Occipital lobe (tissue), 2 donors: ENCODE data around the gene RNH1. TPM values are rescaled to one million over a fixed set of nuclear protein-coding genes. Genes with fewer than 3 reads are reported as not detected.

Experiments
- DNase-seq: peaks from one replicate; lab custom pipeline; 2025; lab: John Stamatoyannopoulos, UW
- total RNA-seq: library from RNA; depleted of rRNA; stranded (reverse); fragments of >200 nt; gene quantifications from one replicate; pipeline ENCODE4 v1.2.3, GENCODE V29; 2014

The RNH1 gene
- total RNA-seq, 1 donor from 2014 or later, result 42.1 TPM

DNA sequence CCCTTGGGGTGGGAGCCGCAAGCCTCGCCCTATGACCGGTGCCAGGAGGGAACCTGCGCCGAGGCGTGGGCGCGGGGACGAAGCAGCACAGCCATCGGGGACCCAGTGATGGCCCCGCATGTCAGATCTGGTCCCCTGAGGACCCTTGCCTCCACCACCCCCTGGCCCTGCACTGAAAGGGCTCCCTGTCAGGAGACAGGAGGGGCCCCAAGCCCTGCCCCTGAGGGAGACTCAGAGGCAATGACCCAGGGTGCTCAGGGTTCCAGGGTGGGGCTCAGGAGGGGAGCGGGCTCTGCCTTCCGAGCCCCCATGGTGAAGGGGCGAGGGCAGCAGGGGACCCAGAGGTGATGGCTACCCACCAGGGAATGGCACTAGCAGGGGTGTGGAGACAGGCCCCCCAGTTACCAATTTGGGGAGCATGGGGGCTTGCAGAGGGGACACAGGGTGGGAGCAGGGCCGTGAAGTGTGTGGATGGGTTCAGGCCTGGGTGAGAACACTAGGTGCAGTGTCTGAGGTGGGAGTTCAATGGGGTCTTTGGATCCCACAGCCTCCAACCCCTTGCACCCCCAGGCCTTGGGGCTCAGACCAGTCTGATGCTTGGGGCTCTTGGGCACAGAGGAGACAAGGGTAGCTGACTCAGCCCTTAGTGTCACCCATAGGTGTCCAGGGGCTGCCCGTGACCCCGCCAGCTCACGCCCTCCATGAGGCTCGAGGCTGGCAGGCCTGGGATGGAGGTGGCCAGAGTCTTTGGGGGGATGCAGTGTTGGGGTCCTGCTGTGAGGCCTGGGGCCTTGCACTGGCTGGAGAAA is 30.8 kb upstream of the RNH1 start:
- no peak for DNase-seq

- no peak for DNase-seq
Observed at GRCh38 chr11:536841-537621, 30.0 kb upstream of the RNH1 start, which contains the start of gene LRRC56. TSS of gene LRRC56 (plus strand) at chr11:537527. CDS start at chr11:540685, 3,158 bp downstream.

DNA sequence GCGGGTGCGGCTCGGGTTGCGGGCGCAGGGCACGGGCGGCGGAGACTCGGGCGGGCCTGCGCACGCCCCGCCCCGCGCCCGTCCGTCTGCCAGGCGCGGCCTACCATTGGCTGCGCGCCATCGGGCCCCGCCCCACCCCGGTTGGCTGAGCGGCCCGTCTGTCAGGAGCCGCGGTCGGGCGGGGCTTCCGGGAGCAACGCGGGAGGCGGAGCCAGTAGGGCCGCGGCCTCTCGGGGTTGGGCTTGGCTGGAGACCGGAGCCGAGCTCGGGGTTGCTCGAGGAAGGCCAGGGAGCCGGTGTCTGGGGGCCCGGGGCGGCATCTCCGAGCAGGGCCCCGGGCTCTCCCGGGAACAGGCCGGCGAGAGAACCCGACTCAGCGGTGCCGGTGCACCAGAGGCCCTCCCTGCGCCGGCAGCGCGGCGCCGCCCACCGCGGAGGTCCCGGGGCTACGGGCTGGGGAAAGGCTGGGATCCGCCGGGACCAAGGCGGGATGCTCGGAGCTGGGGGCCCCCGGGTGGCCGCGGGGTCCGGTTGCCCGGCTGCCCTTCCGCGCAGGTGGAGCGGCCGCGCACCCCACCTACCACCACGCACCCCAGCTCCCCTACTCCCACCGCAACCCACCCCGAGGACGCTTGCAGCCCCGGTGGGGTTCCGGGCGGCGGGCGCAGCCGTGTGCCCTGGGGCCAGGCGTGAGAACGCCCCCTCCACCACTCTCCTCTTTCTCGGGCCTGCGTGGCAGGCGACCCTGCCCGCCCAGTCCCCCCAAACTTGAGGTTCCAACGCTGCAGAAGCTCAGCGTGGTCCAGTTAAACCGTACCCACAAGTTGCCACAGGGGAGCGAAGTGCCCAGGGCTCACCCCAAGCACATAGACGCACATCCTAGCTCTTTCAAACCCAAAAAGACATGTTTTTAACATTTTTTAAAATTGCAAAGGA is 28.7 kb upstream of the RNH1 start, which contains the start of gene HRAS:
Gene HRAS (minus strand): TSS at position 58 of the 936 bp plus-strand sequence.
- peak; percentile 93 for DNase-seq

DNA sequence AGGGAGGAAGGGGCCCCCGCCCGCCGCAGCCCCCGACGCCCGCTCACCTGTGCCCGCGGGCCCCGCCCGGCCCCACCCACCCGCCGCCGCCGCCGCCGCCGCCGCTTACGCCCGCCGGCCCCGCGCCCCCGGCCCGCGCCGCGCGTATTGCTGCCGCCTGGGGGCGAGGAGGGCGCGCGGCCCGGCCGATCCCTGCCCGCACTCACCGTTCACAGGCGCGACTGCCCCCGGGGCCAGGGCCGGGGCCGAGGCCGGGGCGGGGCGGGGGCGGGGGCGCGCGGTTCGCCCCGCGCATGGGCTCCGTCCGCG is 28.1 kb upstream of the RNH1 start:
- no peak for DNase-seq

- no peak for DNase-seq
Observed at GRCh38 chr11:534396-535209, 27.6 kb upstream of the RNH1 start.

DNA sequence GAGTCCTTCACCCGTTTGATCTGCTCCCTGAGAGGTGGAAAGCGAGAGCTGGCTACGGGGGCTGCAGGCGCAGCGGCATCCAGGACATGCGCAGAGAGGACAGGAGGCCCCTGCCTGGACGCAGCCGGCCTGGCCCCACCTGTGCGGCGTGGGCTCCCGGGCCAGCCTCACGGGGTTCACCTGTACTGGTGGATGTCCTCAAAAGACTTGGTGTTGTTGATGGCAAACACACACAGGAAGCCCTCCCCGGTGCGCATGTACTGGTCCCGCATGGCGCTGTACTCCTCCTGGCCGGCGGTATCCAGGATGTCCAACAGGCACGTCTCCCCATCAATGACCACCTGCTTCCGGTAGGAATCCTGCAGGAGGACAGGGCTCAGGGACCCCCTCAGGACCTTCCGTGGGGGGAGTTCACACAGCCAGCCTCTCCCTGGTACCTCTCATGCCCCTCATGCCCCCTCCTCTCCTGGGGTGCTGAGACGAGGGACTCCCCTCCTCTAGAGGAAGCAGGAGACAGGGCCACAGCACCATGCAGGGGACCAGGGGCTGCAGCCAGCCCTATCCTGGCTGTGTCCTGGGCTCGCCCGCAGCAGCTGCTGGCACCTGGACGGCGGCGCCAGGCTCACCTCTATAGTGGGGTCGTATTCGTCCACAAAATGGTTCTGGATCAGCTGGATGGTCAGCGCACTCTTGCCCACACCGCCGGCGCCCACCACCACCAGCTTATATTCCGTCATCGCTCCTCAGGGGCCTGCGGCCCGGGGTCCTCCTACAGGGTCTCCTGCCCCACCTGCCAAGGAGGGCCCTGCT is 26.7 kb upstream of the RNH1 start:
- no peak for DNase-seq

- no peak for DNase-seq
Observed at GRCh38 chr11:532986-533585, 26.0 kb upstream of the RNH1 start.

- no peak for DNase-seq
Observed at GRCh38 chr11:532527-532985, 25.5 kb upstream of the RNH1 start.

GRCh38 chr11:531919-532526 is 25.0 kb upstream of the RNH1 start:
- no peak for DNase-seq

DNA sequence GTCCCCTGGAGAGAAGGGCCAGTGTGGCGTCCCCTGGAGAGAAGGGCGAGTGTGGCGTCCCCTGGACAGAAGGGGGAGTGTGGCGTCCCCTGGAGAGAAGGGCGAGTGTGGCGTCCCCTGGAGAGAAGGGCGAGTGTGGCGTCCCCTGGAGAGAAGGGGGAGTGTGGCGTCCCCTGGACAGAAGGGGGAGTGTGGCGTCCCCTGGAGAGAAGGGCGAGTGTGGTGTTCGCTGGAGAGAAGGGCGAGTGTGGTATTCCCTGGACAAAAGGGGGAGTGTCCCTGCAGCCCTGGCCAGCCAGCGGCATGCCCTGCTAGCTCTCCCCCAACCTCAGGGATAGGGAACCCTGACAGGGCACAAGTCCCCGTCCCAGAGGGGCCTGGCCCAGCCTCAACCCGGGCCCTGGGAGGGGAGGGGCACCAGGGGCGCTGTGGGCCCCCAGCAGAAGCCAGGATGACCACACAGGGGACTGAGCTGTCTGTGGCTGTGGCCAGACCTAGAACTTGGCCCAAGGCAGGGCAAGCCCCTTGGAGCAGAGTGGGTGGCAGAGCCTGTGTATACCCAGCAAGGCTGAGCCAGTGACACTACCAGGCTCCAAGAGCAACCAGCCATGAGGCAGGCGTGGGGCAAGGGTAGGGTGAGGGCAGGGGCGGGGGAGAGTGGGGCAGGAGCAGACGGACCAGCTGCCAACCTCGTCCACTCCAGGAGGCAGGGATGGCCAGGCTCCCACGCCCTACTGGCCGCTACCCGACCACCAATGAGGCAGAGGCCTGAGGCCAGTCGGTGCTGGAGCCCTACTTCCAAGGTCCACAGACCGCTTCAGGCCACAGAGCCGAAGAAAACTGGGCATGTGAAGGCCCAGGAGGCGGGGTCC is 24.2 kb upstream of the RNH1 start:
- no peak for DNase-seq

DNA sequence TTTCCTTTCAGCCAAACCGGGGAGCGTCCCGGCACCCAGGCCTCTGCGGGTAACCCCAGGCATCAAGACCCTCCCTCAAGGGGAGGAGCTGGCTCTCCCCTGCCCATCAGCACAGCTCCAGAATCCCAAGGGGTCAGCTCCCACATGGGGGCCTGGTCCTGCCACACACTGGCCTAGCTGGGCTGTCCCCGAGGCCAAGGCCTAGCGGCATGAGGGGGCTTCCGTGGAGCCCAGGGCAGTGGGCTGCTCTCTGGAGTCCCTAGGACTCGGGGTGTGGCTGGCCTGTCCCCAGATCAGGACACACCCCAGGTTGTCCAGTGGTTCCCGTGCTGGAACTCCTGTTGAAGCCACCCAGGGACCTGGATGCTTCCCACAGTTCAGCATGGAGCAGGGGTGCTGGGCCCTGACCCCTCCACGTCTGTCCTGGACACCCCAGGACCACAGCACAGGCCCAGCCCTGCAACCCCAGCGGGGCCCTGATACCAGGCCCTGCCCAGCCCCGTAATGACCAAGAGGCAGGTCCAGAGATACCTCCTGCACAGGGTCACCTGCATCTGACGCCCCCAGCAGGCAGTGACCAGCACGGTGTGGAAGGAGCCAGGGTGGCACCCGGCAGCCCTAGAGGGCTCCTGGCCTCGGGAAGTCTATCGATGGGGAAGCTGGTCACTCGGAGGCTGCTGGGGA is 22.8 kb upstream of the RNH1 start:
- no peak for DNase-seq

DNA sequence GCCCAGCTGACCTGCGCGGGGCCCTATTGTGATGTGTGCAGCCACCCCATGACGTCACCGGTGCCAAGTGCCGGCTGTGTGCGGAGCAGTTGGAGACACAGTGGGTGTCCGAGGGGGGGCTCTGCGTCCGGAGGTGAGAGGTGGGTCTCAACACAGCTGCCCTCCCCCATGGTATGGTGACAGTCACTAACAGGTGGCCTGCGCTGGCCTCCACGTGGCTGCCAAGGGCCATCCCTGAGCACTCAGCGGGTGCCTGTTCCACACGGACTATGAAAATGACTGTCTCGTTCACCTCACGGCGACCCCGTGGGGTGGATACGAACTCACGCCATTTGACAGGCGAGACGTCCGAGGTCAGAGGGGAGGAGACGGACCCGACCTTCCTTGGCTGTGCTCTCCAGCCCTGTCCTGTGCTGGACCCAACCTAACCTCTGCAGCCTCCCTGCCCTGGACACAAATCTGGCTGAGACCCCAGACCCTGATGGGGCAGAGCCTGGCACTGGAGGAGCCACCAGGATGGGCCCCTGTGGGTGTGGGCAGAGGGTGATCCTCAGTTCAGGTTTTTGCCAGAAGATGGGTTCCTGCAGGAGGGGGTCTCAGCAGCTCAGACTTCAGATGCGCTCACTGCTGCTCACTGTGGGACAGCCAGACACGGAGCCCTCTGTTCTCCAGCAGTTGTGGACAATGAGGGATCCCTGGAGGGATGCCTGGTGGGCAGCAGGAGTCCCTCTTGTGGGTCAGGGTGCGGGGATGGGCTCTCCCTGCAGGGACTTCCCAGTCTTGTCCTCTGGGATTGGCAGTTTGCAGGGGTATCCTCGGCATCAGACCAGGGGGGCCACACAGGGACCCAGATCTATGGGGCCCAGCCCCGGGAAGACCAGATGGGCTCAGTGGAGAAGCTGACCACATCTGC is 22.0 kb upstream of the RNH1 start:
- DNase-seq, result no peak

GRCh38 chr11:528166-528814 is 21.2 kb upstream of the RNH1 start:
- DNase-seq, result no peak

DNA sequence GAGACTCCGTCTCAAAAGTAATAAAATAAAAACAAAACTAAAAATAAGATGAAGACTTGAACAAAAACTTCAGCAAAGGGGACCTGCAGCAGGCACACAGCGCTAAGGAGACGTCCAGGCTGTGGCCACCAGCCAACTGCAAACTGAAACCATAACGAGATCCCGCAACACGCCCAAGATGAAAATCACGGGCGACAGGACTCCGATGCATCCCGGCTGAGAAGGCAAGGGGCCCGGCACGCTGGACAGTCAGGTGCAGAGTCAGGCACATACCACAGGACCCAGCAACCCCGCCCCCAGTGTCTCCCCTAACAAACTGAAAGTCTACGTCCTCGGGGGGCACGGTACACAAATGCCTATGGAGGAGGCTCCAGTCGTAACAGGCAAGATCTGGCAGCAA is 19.1 kb upstream of the RNH1 start:
- DNase-seq, result no peak

- DNase-seq, result no peak
Observed at GRCh38 chr11:521177-521688, 14.2 kb upstream of the RNH1 start.
